Measurements from ENCODE around the gene KRT80. TPM values are rescaled to one million over a fixed set of nuclear protein-coding genes. Genes with fewer than 3 reads are reported as not detected.

Gene KRT80
- total RNA-seq, 1 experiment from 2014 or later, result 8.8 TPM

GRCh38 chr12:52207895-52208294 lies 16.1 kb upstream of the KRT80 start:
- Histone ChIP-seq H3K9me2 (ENCODE audit: insufficient read depth) (no peaks in the 10 kb centered on the region), H4K20me1 (ENCODE audit: insufficient read depth) (no peaks in the 10 kb centered on the region), H3K4me3 (replicated peaks in 1 of 2; ENCODE audit: low read depth in 1 of 2, low read length in 2 of 2) (no peak overlapping the region), H3K9ac (ENCODE audit: low read length) (no peak overlapping the region), H3K4me2 (ENCODE audit: low read length) (no peak overlapping the region), H3K9me3 (ENCODE audit: control insufficient read depth in 1 of 2, insufficient read depth in 1 of 2, low read depth in 1 of 2, low read length in 2 of 2) (no peaks in the 10 kb centered on the region), H3K79me2 (ENCODE audit: insufficient read depth, low read length) (no peaks in the 10 kb centered on the region), H2AFZ (ENCODE audit: low read depth, low read length, poor library complexity, severe bottlenecking) (no peak overlapping the region), H3K27ac (ENCODE audit: low read depth, low read length) (no peak overlapping the region), H3K4me1 (ENCODE audit: control insufficient read depth in 1 of 2, insufficient read depth in 2 of 2, low read length in 2 of 2) (peaks cover 12 to 71% of the 10 kb centered on the region in 2 experiments), H3K27me3 (ENCODE audit: insufficient read depth, low read length) (peaks cover 3% of the 10 kb centered on the region), H3K36me3 (ENCODE audit: control insufficient read depth in 1 of 2, insufficient read depth in 2 of 2, low read length in 2 of 2) (no peaks in the 10 kb centered on the region)
- RAD21 ChIA-PET (ENCODE audit: low non-redundant PET in 1 of 2, low total read pairs in 2 of 2, uncharacterized antibody in 2 of 2, unreplicated experiment in 2 of 2), result no interaction called here
- CTCF ChIA-PET, result interaction anchor here (0.9 to 2.0 kb wide), 3 partner anchors 14 to 27 kb away, joined by 3 to 10 read pairs (median 4); partner anchors contain the start of gene KRT80
- BruUV-seq (replicated peaks), result no TSS peak
- DNase-seq (ENCODE audit: low read depth, low spot score) (no peak), ATAC-seq (no peak)
- TF ChIP-seq RAD21 (IDR thresholded peaks at IDR 0.05; ENCODE audit: low read depth) (no peak), YY1 (IDR thresholded peaks at IDR 0.05; ENCODE audit: extremely low read depth, insufficient replicate concordance, low read depth, low read length) (no peak), SIN3A (IDR thresholded peaks at IDR 0.05; ENCODE audit: low read depth) (no peak)
- POLR2A ChIA-PET, result interaction anchor here (0.8 to 1.7 kb wide), 2 partner anchors 8 to 14 kb away, joined by 3 read pairs; no protein-coding TSS in a partner anchor
- intact Hi-C loops (cut with micrococcal nuclease), result no loop called here

DNA sequence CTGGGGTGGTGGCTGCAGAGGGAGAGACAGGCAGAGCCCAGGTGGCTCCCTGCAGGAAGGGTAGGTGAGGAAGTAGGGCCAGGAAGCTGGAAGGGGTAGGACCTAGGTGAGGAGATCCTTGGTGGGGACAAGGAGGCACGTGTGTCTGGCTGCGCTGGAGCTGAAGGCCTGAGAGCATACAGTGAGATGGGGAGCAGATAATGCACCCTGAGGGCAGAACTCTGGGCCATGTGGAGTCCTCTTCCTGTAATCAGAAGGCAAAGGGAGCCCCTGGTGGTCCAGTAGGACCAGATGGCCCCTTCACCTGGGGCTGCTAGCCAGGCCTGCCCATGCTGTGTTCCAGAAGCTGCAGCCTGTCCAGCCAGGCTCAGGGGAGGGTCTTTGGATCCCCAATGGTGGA lies 15.3 kb upstream of the KRT80 start:
- Histone ChIP-seq H3K4me2 (ENCODE audit: low read length) (no peak overlapping the region), H3K36me3 (ENCODE audit: control insufficient read depth in 1 of 2, insufficient read depth in 2 of 2, low read length in 2 of 2) (no peaks in the 10 kb centered on the region), H3K4me1 (ENCODE audit: control insufficient read depth in 1 of 2, insufficient read depth in 2 of 2, low read length in 2 of 2) (peaks cover 16 to 74% of the 10 kb centered on the region in 2 experiments), H3K9me2 (ENCODE audit: insufficient read depth) (no peaks in the 10 kb centered on the region), H3K27me3 (ENCODE audit: insufficient read depth, low read length) (peaks cover 3% of the 10 kb centered on the region), H3K9me3 (ENCODE audit: control insufficient read depth in 1 of 2, insufficient read depth in 1 of 2, low read depth in 1 of 2, low read length in 2 of 2) (no peaks in the 10 kb centered on the region), H3K9ac (ENCODE audit: low read length) (no peak overlapping the region), H3K79me2 (ENCODE audit: insufficient read depth, low read length) (no peaks in the 10 kb centered on the region), H3K4me3 (replicated peaks in 1 of 2; ENCODE audit: low read depth in 1 of 2, low read length in 2 of 2) (no peak overlapping the region), H4K20me1 (ENCODE audit: insufficient read depth) (no peaks in the 10 kb centered on the region), H3K27ac (ENCODE audit: low read depth, low read length) (no peak overlapping the region; the same call in 1 of the 2 replicates), H2AFZ (ENCODE audit: low read depth, low read length, poor library complexity, severe bottlenecking) (no peak overlapping the region)
- intact Hi-C loops (cut with micrococcal nuclease), result no loop called here
- ChIA-PET POLR2A (interaction anchor here (1.7 kb wide), 1 partner anchor 15 kb away, joined by 3 read pairs; no protein-coding TSS in a partner anchor), CTCF (interaction anchor here (0.9 to 2.0 kb wide), 3 partner anchors 15 to 26 kb away, joined by 3 to 10 read pairs (median 4); partner anchors contain the start of gene KRT80), RAD21 (ENCODE audit: low non-redundant PET in 1 of 2, low total read pairs in 2 of 2, uncharacterized antibody in 2 of 2, unreplicated experiment in 2 of 2) (no interaction called here)
- no TSS peak for BruUV-seq (replicated peaks)
- DNase-seq (ENCODE audit: low read depth, low spot score) (no peak), ATAC-seq (no peak)
- no peak for TF ChIP-seq POLR2AphosphoS5 (IDR thresholded peaks at IDR 0.05; ENCODE audit: low read depth, low read length)
- no peak for TF ChIP-seq SRF (IDR thresholded peaks at IDR 0.05; ENCODE audit: low read depth)
- TF ChIP-seq ELF1 (IDR thresholded peaks at IDR 0.05; ENCODE audit: borderline replicate concordance, low read depth), result no peak
- TF ChIP-seq, protein P1, sequence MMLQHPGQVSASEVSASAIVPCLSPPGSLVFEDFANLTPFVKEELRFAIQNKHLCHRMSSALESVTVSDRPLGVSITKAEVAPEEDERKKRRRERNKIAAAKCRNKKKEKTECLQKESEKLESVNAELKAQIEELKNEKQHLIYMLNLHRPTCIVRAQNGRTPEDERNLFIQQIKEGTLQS (IDR thresholded peaks at IDR 0.05), result no peak
- TF ChIP-seq CTCF (IDR thresholded peaks at IDR 0.05 in 2 of 3, conservative IDR thresholded peaks at IDR 0.05 in 1 of 3; ENCODE audit: borderline replicate concordance in 1 of 3, insufficient read depth in 1 of 3, low read depth in 2 of 3, low read length in 2 of 3), result no peak
- no peak for TF ChIP-seq FOSL1 (IDR thresholded peaks at IDR 0.05; ENCODE audit: low read depth)
- no peak for TF ChIP-seq EZH2phosphoT487 (IDR thresholded peaks at IDR 0.05; ENCODE audit: borderline replicate concordance)
- no peak for TF ChIP-seq CEBPB (IDR thresholded peaks at IDR 0.05; ENCODE audit: low read depth)
- no peak for TF ChIP-seq SP1 (IDR thresholded peaks at IDR 0.05; ENCODE audit: low read depth)
